ENCODE results near the gene S100P. TPM values are rescaled to one million over a fixed set of nuclear protein-coding genes. Genes with fewer than 3 reads are reported as not detected.
"Not testable (repeated sequence)": the region's sequence is repeated elsewhere in the genome, so short reads cannot be mapped to it uniquely, and the experiment has no call there.

The S100P gene
- total and polyA plus RNA-seq, 4 donors, result 0.42 to 3.1 (median 2.3) TPM

GRCh38 chr4:6649216-6649615 is 44.5 kb upstream of the S100P start:
- Histone ChIP-seq H3K4me1 (ENCODE audit: control insufficient read depth in 4 of 4, insufficient read depth in 4 of 4, low read length in 3 of 4) (no peaks in the 10 kb centered on the region), H3K4me3 (ENCODE audit: low read depth in 1 of 3, low read length in 3 of 3) (no peak overlapping the region), H3K27ac (ENCODE audit: low read depth in 1 of 2, low read length in 2 of 2) (no peak overlapping the region), H3K36me3 (ENCODE audit: control insufficient read depth in 4 of 4, insufficient read depth in 3 of 4, low read depth in 1 of 4, low read length in 3 of 4) (no peaks in the 10 kb centered on the region), H3K27me3 (ENCODE audit: control insufficient read depth in 4 of 4, insufficient read depth in 4 of 4, low read length in 3 of 4) (no peaks in the 10 kb centered on the region), H3K9ac (ENCODE audit: low read depth in 1 of 2, low read length in 2 of 2) (no peak overlapping the region), H3K9me3 (ENCODE audit: control insufficient read depth in 4 of 4, low read length in 3 of 4) (no peaks in the 10 kb centered on the region)
- 91% methylated on average over 8 of the region's 8 CpGs for WGBS
- TF ChIP-seq HNF4G (IDR thresholded peaks at IDR 0.05), result no peak
- TF ChIP-seq RXRA (IDR thresholded peaks at IDR 0.05), result no peak
- no peak for DNase-seq (ENCODE audit: low spot score)

GRCh38 chr4:6654211-6654610 is 39.5 kb upstream of the S100P start:
- 70% methylated on average over 2 of the region's 3 CpGs for WGBS
- not testable (repeated sequence) for H3K9ac ChIP-seq (ENCODE audit: low read depth in 1 of 2, low read length in 2 of 2); H3K4me3 ChIP-seq (ENCODE audit: low read depth in 1 of 3, low read length in 3 of 3); DNase-seq (ENCODE audit: low spot score); H3K9me3 ChIP-seq (ENCODE audit: control insufficient read depth in 4 of 4, low read length in 3 of 4); H3K36me3 ChIP-seq (ENCODE audit: control insufficient read depth in 4 of 4, insufficient read depth in 3 of 4, low read depth in 1 of 4, low read length in 3 of 4); H3K27me3 ChIP-seq (ENCODE audit: control insufficient read depth in 4 of 4, insufficient read depth in 4 of 4, low read length in 3 of 4); H3K4me1 ChIP-seq (ENCODE audit: control insufficient read depth in 4 of 4, insufficient read depth in 4 of 4, low read length in 3 of 4); H3K27ac ChIP-seq (ENCODE audit: low read depth in 1 of 2, low read length in 2 of 2)

GRCh38 chr4:6655291-6655690 is 38.4 kb upstream of the S100P start:
- H3K4me1 ChIP-seq (ENCODE audit: control insufficient read depth in 4 of 4, insufficient read depth in 4 of 4, low read length in 3 of 4), result peaks cover 0 to 10% (median 4%) of the 10 kb centered on the region in 4 donors

GRCh38 chr4:6655924-6656323 is 37.8 kb upstream of the S100P start:
- 95% methylated on average over 5 of the region's 5 CpGs for WGBS
- Histone ChIP-seq H3K36me3 (ENCODE audit: control insufficient read depth in 4 of 4, insufficient read depth in 3 of 4, low read depth in 1 of 4, low read length in 3 of 4) (no peaks in the 10 kb centered on the region), H3K9ac (ENCODE audit: low read depth in 1 of 2, low read length in 2 of 2) (no peak overlapping the region), H3K27ac (ENCODE audit: low read depth in 1 of 2, low read length in 2 of 2) (no peak overlapping the region), H3K4me3 (ENCODE audit: low read depth in 1 of 3, low read length in 3 of 3) (no peak overlapping the region), H3K27me3 (ENCODE audit: control insufficient read depth in 4 of 4, insufficient read depth in 4 of 4, low read length in 3 of 4) (no peaks in the 10 kb centered on the region), H3K9me3 (ENCODE audit: control insufficient read depth in 4 of 4, low read length in 3 of 4) (no peaks in the 10 kb centered on the region), H3K4me1 (ENCODE audit: control insufficient read depth in 4 of 4, insufficient read depth in 4 of 4, low read length in 3 of 4) (peaks cover 0 to 10% (median 4%) of the 10 kb centered on the region in 4 donors)
- DNase-seq (ENCODE audit: low spot score), result no peak
- TF ChIP-seq HNF4G (IDR thresholded peaks at IDR 0.05) (no peak), CTCF (IDR thresholded peaks at IDR 0.05; ENCODE audit: low read depth, low read length, missing input control) (no peak), FOXA1 (IDR thresholded peaks at IDR 0.05) (no peak), RXRA (IDR thresholded peaks at IDR 0.05) (no peak), YY1 (IDR thresholded peaks at IDR 0.05) (no peak), SP1 (IDR thresholded peaks at IDR 0.05) (no peak)

More at GRCh38 chr4:6655291-6655690, 38.4 kb upstream of the S100P start:
- not testable (repeated sequence) for H3K27ac ChIP-seq (ENCODE audit: low read depth in 1 of 2, low read length in 2 of 2); H3K9me3 ChIP-seq (ENCODE audit: control insufficient read depth in 4 of 4, low read length in 3 of 4); DNase-seq (ENCODE audit: low spot score); H3K9ac ChIP-seq (ENCODE audit: low read depth in 1 of 2, low read length in 2 of 2); H3K4me3 ChIP-seq (ENCODE audit: low read depth in 1 of 3, low read length in 3 of 3); H3K27me3 ChIP-seq (ENCODE audit: control insufficient read depth in 4 of 4, insufficient read depth in 4 of 4, low read length in 3 of 4); H3K36me3 ChIP-seq (ENCODE audit: control insufficient read depth in 4 of 4, insufficient read depth in 3 of 4, low read depth in 1 of 4, low read length in 3 of 4)
- 84% methylated on average over 2 of the region's 2 CpGs for WGBS

Data from liver (tissue), 9 donors.